ENCODE results near the gene INPPL1. TPM values are rescaled to one million over a fixed set of nuclear protein-coding genes. Genes with fewer than 3 reads are reported as not detected.

Gene INPPL1
- polyA plus RNA-seq, 3 donors from 2014 or later = 3.5 to 13.8 (median 5.8) TPM

- Mint-ChIP-seq H3K9me3 (peaks cover 0 to 2% (median 0%) of the 10 kb centered on the region in 6 donors), H3K27me3 (ENCODE audit: low read depth in 3 of 3) (peaks cover 2 to 13% (median 4%) of the 10 kb centered on the region in 3 donors), H3K4me1 (peaks cover 0 to 7% of the 10 kb centered on the region in 2 donors), H3K27ac (no peak overlapping the region), H3K36me3 (no peaks in the 10 kb centered on the region), H3K4me3 (no peak overlapping the region)
- no peak for DNase-seq
These were observed 49.9 kb downstream of the INPPL1 start for GRCh38 chr11:72274435-72274834.

DNA sequence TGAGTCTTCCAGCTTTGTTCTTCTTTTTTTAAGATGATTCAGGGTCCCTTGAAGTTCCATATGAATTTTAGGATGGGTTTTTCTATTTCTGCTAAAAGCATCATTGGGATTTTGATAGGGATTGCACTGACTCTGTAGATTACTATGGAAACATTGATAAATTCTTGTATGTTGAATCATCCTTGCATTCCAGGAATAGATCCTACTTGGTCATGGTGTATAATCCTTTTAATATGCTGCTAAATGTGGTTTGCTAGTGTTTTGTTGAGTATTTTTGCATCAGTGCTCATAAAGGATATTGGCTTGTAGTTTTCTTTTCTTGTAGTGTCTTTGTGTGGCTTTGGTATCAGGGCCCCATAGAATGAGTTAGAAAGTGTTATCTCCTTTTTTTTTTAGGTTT lies 54.3 kb downstream of the INPPL1 start:
- H3K36me3 Mint-ChIP-seq = no peaks in the 10 kb centered on the region
- no peak overlapping the region for H3K27ac Mint-ChIP-seq
- peaks cover 7 to 16% (median 8%) of the 10 kb centered on the region in 3 donors for H3K27me3 Mint-ChIP-seq (ENCODE audit: low read depth in 3 of 3)
- no peak for DNase-seq
- H3K9me3 Mint-ChIP-seq = peaks cover 0 to 2% (median 0%) of the 10 kb centered on the region in 6 donors
- no peak overlapping the region for H3K4me3 Mint-ChIP-seq
- no peaks in the 10 kb centered on the region for H3K4me1 Mint-ChIP-seq

- Mint-ChIP-seq H3K4me3 (no peak overlapping the region), H3K27me3 (ENCODE audit: low read depth in 3 of 3) (peaks cover 8 to 16% (median 9%) of the 10 kb centered on the region in 3 donors), H3K4me1 (no peaks in the 10 kb centered on the region), H3K27ac (no peak overlapping the region), H3K9me3 (peaks cover 0 to 2% (median 0%) of the 10 kb centered on the region in 6 donors), H3K36me3 (no peaks in the 10 kb centered on the region)
- DNase-seq = no peak
These were observed 55.5 kb downstream of the INPPL1 start for GRCh38 chr11:72280037-72280436.

- no peak overlapping the region for H3K4me3 Mint-ChIP-seq
- H3K4me1 Mint-ChIP-seq = no peaks in the 10 kb centered on the region
- H3K9me3 Mint-ChIP-seq = peaks cover 0 to 2% (median 0%) of the 10 kb centered on the region in 6 donors
- no peak for DNase-seq
- no peak overlapping the region for H3K27ac Mint-ChIP-seq
- peaks cover 8 to 16% (median 9%) of the 10 kb centered on the region in 3 donors for H3K27me3 Mint-ChIP-seq (ENCODE audit: low read depth in 3 of 3)
- H3K36me3 Mint-ChIP-seq = no peaks in the 10 kb centered on the region
These were observed 56.3 kb downstream of the INPPL1 start for GRCh38 chr11:72280726-72281315.

- no peaks in the 10 kb centered on the region for H3K9me3 Mint-ChIP-seq
- H3K27ac Mint-ChIP-seq = no peak overlapping the region
- H3K4me3 Mint-ChIP-seq = no peak overlapping the region
- peaks cover 4 to 16% (median 7%) of the 10 kb centered on the region in 3 donors for H3K27me3 Mint-ChIP-seq (ENCODE audit: low read depth in 3 of 3)
- H3K36me3 Mint-ChIP-seq = no peaks in the 10 kb centered on the region
- DNase-seq = no peak
- no peaks in the 10 kb centered on the region for H3K4me1 Mint-ChIP-seq
These were observed 59.4 kb downstream of the INPPL1 start for GRCh38 chr11:72283947-72284346.

DNA sequence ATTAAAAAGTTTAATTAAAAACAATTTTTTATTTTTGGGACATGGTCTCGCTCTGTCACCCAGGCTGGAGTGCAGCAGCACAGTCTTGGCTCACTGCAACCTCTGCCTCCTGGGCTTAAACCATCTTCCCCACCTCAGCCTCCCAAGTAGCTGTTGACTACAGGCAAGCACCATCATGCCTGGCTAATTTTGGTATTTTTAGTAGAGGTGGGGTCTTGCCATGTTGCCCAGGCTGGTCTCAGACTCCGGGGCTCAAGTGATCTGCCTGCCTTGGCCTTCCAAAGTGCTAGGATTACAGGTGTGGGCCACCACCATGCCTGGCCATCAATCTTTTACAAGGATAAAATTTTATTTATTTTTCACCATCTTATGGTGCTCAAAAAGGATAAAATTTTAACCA lies 62.7 kb downstream of the INPPL1 start:
- H3K4me3 Mint-ChIP-seq = no peak overlapping the region
- H3K4me1 Mint-ChIP-seq = no peaks in the 10 kb centered on the region

More for the DNA sequence above, 62.7 kb downstream of the INPPL1 start:
- H3K36me3 Mint-ChIP-seq = peaks cover 0 to 3% (median 0%) of the 10 kb centered on the region in 3 donors
- H3K27ac Mint-ChIP-seq = no peak overlapping the region
- no peak for DNase-seq
- H3K9me3 Mint-ChIP-seq = no peaks in the 10 kb centered on the region
- H3K27me3 Mint-ChIP-seq (ENCODE audit: low read depth in 3 of 3) = peaks cover 2 to 12% (median 5%) of the 10 kb centered on the region in 3 donors

Other genes with a start within 250 kb of the INPPL1 start
- gene IL18BP, start 225.9 kb upstream of the INPPL1 start, polyA plus RNA-seq = 10 to 100 TPM in 1 of 3 donors, 1 to 10 TPM in 2; 6.0 to 22.6 (median 8.6) TPM
- gene NUMA1, start 144.2 kb upstream of the INPPL1 start, polyA plus RNA-seq = 10 to 100 TPM in 2 of 3 donors, 1 to 10 TPM in 1; 2.7 to 92.5 (median 10.5) TPM
- 1 to 10 TPM in 2 of 3 donors, not detected in 1; 3.4 to 4.7 TPM for gene LRRC51, start 143.9 kb upstream of the INPPL1 start, polyA plus RNA-seq
- gene LAMTOR1, start 121.5 kb upstream of the INPPL1 start, polyA plus RNA-seq = 100 to 1,000 TPM; 110 to 181 (median 138) TPM
- not detected for gene TOMT, start 118.8 kb upstream of the INPPL1 start, polyA plus RNA-seq
- gene ANAPC15, start 112.1 kb upstream of the INPPL1 start, polyA plus RNA-seq = 10 to 100 TPM; 70.9 to 76.7 (median 75.2) TPM
- under 1 TPM in 1 of 3 donors, not detected in 2; 0.28 TPM for gene FOLR3, start 89.0 kb upstream of the INPPL1 start, polyA plus RNA-seq
- not detected for gene FOLR1, start 32.6 kb upstream of the INPPL1 start, polyA plus RNA-seq
- 1 to 10 TPM in 1 of 3 donors, not detected in 2; 1.2 TPM for gene FOLR2, start 8.0 kb upstream of the INPPL1 start, polyA plus RNA-seq
- gene PHOX2A, start 19.4 kb downstream of the INPPL1 start, polyA plus RNA-seq = not detected
- gene CLPB, start 209.8 kb downstream of the INPPL1 start, polyA plus RNA-seq = 1 to 10 TPM; 3.8 to 6.9 (median 4.0) TPM